Gastrocnemius medialis (tissue), 4 donors: ENCODE measurements around the gene BNIP2.

Experiments used
- POLR2A ChIP-seq, 2 donors: fragments of 450-650 bp; IDR thresholded peaks; one replicate each; pipeline ENCODE4 v1.6.1; 2017; ENCODE audit warnings: antibody characterized with exemption in 2 of 2, mild to moderate bottlenecking in 2 of 2, moderate library complexity in 2 of 2
- TF ChIP-seq, protein P1 (sequence below), 5 experiments: fragments of 450-650 bp in 3 of 5; fragments of 200-600 bp in 2 of 5; sonication (generic) in 2 of 5; IDR thresholded peaks in 4 of 5; conservative IDR thresholded peaks in 1 of 5; 1 replicate in 4 of 5; 2 replicates in 1 of 5; pipeline ENCODE4 v1.5.1; 2016 to 2019; ENCODE audit warnings: antibody characterized with exemption in 5 of 5, mild to moderate bottlenecking in 3 of 5, moderate library complexity in 3 of 5

- TF ChIP-seq, protein P1, sequence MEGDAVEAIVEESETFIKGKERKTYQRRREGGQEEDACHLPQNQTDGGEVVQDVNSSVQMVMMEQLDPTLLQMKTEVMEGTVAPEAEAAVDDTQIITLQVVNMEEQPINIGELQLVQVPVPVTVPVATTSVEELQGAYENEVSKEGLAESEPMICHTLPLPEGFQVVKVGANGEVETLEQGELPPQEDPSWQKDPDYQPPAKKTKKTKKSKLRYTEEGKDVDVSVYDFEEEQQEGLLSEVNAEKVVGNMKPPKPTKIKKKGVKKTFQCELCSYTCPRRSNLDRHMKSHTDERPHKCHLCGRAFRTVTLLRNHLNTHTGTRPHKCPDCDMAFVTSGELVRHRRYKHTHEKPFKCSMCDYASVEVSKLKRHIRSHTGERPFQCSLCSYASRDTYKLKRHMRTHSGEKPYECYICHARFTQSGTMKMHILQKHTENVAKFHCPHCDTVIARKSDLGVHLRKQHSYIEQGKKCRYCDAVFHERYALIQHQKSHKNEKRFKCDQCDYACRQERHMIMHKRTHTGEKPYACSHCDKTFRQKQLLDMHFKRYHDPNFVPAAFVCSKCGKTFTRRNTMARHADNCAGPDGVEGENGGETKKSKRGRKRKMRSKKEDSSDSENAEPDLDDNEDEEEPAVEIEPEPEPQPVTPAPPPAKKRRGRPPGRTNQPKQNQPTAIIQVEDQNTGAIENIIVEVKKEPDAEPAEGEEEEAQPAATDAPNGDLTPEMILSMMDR (IDR thresholded peaks at IDR 0.05 in 4 of 5, conservative IDR thresholded peaks at IDR 0.05 in 1 of 5): no peak
- TF ChIP-seq POLR2A (IDR thresholded peaks at IDR 0.05): no peak
These were observed 39.5 kb downstream of the BNIP2 start for GRCh38 chr15:59649603-59650002.
